Mammary epithelial cell (primary cell): ENCODE results near the gene FABP3.

Source experiments
- CTCF ChIP-seq, 2 donors: IDR thresholded peaks in 1 of 2; conservative IDR thresholded peaks in 1 of 2; 2 replicates each; pipeline ENCODE4 v1.5.1; 2011 to 2012; ENCODE audit warnings: inconsistent platforms in 2 of 2, low read length in 2 of 2, mild to moderate bottlenecking in 2 of 2, control low read depth in 1 of 2, low read depth in 1 of 2; ENCODE audit not compliant: insufficient read depth in 1 of 2; ENCODE audit errors: extremely low read depth in 1 of 2
- EZH2 ChIP-seq: IDR thresholded peaks from 2 replicates; pipeline ENCODE4 v1.6.1; 2012; ENCODE audit warnings: low read length, inconsistent platforms, borderline replicate concordance

GRCh38 chr1:31401241-31401640, 28.4 kb upstream of the FABP3 start:
- peak in 1 of 2 donors; percentile 33 for TF ChIP-seq CTCF (conservative IDR thresholded peaks at IDR 0.05 in 1 of 2, IDR thresholded peaks at IDR 0.05 in 1 of 2; ENCODE audit: extremely low read depth in 1 of 2, insufficient read depth in 1 of 2, low read depth in 1 of 2, low read length in 2 of 2)
- no peak for TF ChIP-seq EZH2
